NCI-H748 treated with DMSO at 0.1 percent for 48 hours (cell line): ENCODE measurements around the gene MTREX.
A peak's percentile ranks its signal among the peaks of the same experiment; 100 is the strongest.

Source experiments
- DNase-seq: peaks from one replicate; lab custom pipeline; 2025; lab: John Stamatoyannopoulos, UW

The MTREX gene

GRCh38 chr5:55383254-55383653 is 75.5 kb downstream of the MTREX start:
- DNase-seq: no peak

- no peak for DNase-seq
Measured at GRCh38 chr5:55384072-55384471, 76.3 kb downstream of the MTREX start.

GRCh38 chr5:55385227-55385626 is 77.4 kb downstream of the MTREX start:
- DNase-seq: no peak

DNA sequence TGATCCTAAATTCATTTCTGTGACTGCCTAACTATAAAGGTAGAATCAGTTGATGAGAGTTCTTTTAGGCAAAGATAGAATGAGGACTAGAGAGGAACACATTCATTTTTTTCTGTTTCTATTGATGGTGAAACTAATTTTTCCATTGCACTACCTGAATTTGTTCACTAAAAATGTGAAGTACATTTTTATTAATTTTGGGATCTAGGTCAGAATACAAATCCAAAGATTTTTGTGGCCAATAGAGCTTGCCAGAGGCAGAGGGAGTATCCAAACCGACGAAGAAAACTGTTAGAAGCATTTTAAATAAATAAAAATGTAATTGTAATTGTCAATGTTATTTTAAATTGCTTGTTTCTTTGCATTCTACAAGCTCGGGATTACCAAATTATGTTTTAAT is 78.1 kb downstream of the MTREX start:
- DNase-seq: no peak

DNA sequence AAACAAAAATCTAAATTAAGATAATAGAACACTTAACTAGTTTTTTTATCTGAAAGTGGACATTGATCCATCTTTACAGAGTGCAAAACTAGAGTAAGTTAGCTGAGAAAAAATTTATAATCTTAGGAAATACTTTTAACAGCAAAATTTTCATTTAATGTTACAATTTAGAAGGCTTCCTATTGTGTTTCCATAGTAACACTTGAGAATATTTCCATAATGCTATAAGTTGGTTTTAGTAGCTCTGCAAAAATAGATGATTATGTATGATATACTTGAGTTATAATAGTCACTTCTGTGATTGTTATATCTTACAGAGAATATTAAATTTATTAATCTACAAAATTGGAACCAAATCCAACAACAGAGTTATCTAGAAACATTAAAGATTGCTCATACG is 78.6 kb downstream of the MTREX start:
- DNase-seq: no peak

- no peak for DNase-seq
Measured at GRCh38 chr5:55387865-55388264, 80.1 kb downstream of the MTREX start.

GRCh38 chr5:55391707-55392106 is 83.9 kb downstream of the MTREX start:
- DNase-seq: no peak

DNA sequence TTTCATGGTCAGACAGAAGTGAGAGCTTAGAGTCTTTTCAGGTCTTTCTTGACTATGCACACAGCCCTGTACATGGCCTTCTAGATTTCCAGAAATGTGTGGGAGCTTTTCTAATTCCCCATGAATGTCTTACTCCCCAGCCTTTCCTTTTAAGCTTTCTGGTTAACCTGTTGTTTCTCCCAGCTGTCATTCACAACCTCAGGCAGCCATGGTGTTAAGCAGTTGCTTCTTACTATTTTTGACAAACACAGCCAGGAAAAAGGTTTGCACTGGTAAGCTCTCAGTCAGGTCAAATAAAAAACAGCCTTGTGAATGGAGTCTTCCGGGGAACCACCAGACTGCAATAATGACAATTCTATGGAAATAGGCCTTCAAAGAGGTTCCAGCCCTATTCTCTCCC is 84.9 kb downstream of the MTREX start:
- no peak for DNase-seq

GRCh38 chr5:55393501-55394175 is 85.8 kb downstream of the MTREX start:
- DNase-seq: no peak

- DNase-seq: no peak
Measured at GRCh38 chr5:55402199-55402598, 94.4 kb downstream of the MTREX start.

DNA sequence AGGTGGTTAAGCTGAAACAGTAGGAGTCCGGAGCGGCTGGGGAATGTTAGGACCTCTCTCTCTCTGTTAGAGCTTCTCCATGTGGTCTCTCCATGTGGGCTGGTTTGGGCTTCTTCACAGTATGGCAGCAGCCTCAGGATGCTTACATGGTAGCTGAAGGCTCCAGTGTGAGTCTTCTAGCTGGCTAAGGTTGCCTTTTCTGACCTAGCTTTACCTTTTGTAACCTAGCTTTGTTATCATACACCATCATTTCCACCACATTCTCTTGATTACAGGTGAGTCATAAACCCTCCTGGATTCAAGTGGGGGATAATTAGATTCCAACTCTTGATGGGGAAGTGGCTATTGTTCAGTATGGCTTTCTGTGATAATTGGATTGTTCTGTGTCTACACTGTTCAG is 98.5 kb downstream of the MTREX start:
- peak; percentile 96 for DNase-seq

DNA sequence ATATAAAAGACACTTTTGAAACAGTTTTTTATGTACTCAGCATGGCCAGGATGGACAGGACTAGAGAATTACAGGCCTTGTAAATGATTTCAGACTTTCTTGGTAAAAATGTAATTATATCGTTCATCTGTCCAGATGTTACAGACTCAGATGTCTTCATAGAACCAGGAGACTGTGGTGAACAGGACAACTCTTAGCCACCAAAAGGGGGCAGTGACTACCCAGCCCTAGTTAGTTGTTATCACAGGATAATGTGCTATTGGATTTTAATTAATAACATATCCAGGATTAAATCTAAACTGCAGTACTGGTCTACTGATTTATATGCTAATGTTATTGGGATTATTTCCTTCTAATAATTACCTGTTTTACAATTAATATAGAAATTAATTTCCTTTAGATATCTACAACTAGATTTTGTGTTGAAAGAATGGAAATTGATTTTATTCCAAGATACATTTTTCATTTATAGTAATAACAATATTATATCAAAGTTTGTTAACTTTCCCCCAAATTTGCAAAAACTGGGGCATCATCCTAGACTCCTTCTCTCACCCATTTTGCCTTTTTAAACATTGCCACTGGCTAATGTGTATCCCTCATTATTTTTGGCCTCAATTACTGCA is 99.4 kb downstream of the MTREX start:
- DNase-seq: peak; percentile 25

DNA sequence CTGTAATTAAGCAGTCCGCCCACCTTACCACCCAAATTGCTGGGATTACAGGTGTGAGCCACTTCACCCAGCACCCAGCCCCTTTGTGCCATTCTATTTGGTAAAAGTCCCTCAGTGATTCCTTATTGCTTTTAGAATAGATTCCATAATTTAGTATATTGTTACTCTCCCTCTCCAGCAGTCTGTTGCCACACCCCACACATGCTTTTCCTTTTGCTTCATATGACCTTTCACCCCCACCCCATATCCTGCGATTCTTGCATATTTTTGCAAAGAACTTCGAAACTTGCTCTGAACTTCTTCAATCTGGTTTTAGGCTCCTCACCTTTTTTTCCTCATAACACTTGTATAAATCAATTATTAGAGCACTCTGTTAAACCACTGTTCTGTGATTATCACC is 100.2 kb downstream of the MTREX start:
- no peak for DNase-seq

GRCh38 chr5:55409775-55410174 is 102.0 kb downstream of the MTREX start:
- DNase-seq: no peak

DNA sequence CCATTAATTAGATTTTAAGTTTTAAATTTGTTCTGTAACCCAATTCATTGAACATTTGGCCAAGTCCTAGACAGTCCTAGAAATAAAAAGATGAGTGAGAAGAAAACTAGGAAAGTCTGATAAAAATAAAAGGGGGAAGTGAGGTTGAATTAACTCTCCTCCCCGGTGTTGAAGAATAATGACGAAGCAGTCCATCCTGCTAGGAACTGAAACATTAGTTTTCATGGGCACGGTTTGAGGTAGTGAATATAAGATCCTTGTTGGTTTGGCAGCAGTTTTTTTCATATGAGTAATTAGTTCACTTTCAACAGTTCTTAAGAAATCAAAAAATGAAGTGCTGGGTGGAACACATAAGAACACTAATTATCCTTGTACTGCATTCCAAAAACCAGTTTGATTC is 103.1 kb downstream of the MTREX start:
- no peak for DNase-seq

DNA sequence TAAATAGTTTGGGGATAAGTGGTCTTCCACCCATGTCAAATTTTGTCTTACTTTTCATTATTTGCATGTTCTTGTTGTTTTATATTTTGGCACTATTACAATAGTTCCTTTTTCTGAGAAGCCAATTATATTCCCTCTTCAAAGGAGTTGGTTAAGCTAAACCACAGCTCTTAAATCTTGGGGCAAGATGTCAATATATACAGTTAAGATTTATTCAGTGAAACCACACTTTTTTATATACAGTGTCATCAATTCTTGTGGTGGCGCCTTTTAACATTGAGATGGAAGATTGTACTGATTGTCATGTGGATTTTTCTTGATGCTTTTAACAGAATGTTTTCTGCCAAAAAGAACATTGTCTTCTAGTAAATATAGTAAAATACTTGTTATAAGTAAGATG is 104.1 kb downstream of the MTREX start:
- DNase-seq: no peak

DNA sequence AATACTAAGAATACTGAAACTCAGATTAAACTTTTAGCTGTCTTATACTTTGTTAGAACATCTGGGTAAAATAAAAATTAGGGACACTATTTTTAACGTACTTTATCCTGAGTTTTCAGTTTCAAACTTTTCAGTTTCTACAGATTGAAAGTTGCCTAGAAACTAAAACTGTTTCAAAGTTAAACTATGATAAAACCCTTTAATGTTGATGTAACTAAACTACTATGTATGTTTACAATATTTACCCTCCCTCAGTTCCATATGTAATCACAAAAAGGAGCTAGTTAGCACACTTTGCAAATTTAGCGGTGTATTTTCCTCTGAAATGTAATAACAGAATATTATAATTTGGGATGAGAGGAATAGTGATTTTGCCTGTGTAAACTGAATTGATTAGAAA is 105.9 kb downstream of the MTREX start:
- DNase-seq: no peak

DNA sequence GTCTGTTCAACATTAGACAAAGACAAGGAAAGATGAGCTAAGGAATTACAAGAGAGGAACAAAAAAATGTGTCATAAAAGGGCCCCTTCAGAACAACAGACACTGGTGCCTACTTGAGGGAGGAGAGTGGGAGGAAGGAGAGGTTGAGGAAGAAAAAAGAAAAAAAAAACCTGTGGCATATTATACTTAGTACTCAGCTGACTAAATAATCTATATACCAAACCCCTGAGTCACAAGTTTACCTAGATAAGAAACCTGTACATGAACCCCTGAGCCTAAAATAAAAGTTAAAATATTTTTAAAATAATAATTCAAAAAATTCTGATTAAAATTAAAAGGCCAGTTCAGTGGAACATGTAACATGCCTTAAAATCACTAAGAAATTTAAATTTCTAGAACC is 107.3 kb downstream of the MTREX start:
- DNase-seq: no peak

DNA sequence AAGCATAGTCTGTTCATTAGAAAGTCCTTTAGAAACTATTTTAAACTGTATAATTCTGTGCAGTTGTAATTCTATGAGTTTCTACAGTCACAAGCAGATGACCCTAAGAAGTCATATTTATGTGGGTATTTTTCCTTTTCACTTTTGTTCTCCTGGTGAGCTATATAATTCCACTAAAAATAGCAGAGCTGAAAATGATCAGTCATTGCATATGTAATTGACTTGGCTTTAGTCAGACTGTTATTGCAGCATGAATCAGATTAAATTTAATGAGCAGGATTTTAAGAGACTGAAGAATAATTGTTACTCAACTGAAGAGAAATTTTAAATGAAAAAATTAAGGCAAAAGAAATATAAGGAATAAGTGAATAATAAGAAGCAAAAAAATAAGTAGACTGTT is 108.5 kb downstream of the MTREX start:
- no peak for DNase-seq

- DNase-seq: no peak
Measured at GRCh38 chr5:55418994-55419968, 111.5 kb downstream of the MTREX start.

- no peak for DNase-seq
Measured at GRCh38 chr5:55421074-55421529, 113.3 kb downstream of the MTREX start.

DNA sequence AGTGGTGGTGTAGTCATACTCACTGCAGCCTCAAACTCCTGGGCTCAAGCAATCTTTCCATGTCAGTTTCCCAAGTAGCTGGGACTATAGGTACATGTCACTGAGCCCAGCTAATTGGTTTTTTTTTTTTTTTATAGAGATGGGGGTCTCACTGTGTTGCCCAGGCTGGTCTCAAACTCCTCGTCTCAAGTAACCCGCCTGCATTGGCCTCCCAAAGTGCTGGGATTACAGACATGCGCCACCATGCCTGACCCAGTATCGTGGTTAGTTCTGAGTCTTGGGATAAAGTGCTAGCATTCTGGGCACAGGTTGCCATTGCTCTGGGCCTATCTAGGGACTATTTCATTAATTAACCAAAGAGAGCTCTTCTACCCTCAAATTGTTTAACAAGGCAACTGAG is 118.7 kb downstream of the MTREX start:
- DNase-seq: no peak

DNA sequence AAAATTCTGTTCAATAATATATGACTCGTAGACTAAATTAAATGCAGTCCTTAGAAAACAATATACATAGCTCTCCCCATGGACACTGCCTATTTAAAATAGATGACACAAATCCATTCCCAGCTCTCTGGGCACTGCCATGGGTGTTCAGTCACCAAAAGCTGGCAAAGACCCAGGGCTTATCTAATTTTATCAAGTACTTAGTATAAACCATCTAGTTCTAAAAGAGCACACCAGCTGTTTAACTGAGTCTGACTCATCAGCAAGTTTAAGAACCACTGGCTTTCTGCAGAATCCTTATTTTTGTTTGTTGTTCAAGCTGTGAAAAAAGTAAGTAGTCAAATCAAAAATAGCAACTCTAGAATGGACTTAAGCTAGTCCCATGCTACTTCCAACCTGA is 119.4 kb downstream of the MTREX start:
- DNase-seq: no peak
